Nephron progenitor cell (in vitro differentiated cells): ENCODE results near the gene CMTM6.

Source experiments
- DNase-seq: peaks from one replicate; pipeline ENCODE4 v3.0.0; 2021
- H3K27ac Mint-ChIP-seq: 2 replicates; pipeline ENCODE4 v1.8.0; 2021; ENCODE audit warnings: mild to moderate bottlenecking, moderate library complexity, mixed read lengths
- H3K27me3 Mint-ChIP-seq: 2 replicates; pipeline ENCODE4 v1.8.0; 2021; ENCODE audit warnings: mild to moderate bottlenecking, low read depth, mixed read lengths; ENCODE audit not compliant: poor library complexity
- H3K36me3 Mint-ChIP-seq: 2 replicates; pipeline ENCODE4 v1.8.0; 2021; ENCODE audit warnings: low read depth, mixed read lengths
- H3K4me1 Mint-ChIP-seq: 2 replicates; pipeline ENCODE4 v1.8.0; 2021; ENCODE audit warnings: mixed read lengths
- H3K4me3 Mint-ChIP-seq: 2 replicates; pipeline ENCODE4 v1.8.0; 2021; ENCODE audit warnings: mild to moderate bottlenecking, moderate library complexity, mixed read lengths
- H3K9me3 Mint-ChIP-seq: 2 replicates; pipeline ENCODE4 v1.8.0; 2021; ENCODE audit warnings: mild to moderate bottlenecking, moderate library complexity, mixed read lengths
- TF ChIP-seq, protein P1 (sequence below): fragments of 200-600 bp; sonication (generic); IDR thresholded peaks from 2 replicates; pipeline ENCODE4 v1.5.0; 2021; ENCODE audit warnings: antibody characterized with exemption

Gene CMTM6

GRCh38 chr3:32544894-32545293 lies 42.2 kb upstream of the CMTM6 start:
- Mint-ChIP-seq H3K27ac (peak overlapping the region; percentile 30), H3K27me3 (peaks cover 4% of the 10 kb centered on the region)
- TF ChIP-seq, protein P1, sequence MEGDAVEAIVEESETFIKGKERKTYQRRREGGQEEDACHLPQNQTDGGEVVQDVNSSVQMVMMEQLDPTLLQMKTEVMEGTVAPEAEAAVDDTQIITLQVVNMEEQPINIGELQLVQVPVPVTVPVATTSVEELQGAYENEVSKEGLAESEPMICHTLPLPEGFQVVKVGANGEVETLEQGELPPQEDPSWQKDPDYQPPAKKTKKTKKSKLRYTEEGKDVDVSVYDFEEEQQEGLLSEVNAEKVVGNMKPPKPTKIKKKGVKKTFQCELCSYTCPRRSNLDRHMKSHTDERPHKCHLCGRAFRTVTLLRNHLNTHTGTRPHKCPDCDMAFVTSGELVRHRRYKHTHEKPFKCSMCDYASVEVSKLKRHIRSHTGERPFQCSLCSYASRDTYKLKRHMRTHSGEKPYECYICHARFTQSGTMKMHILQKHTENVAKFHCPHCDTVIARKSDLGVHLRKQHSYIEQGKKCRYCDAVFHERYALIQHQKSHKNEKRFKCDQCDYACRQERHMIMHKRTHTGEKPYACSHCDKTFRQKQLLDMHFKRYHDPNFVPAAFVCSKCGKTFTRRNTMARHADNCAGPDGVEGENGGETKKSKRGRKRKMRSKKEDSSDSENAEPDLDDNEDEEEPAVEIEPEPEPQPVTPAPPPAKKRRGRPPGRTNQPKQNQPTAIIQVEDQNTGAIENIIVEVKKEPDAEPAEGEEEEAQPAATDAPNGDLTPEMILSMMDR: no peak

GRCh38 chr3:32542807-32543206 lies 40.2 kb upstream of the CMTM6 start:
- no peak overlapping the region for H3K4me3 Mint-ChIP-seq
- H3K36me3 Mint-ChIP-seq: peaks cover 64% of the 10 kb centered on the region
- H3K27me3 Mint-ChIP-seq: peaks cover 4% of the 10 kb centered on the region
- DNase-seq: no peak
- H3K4me1 Mint-ChIP-seq: peaks cover 5% of the 10 kb centered on the region
- no peak overlapping the region for H3K27ac Mint-ChIP-seq
- peaks cover 3% of the 10 kb centered on the region for H3K9me3 Mint-ChIP-seq
- TF ChIP-seq, protein P1: no peak

More at GRCh38 chr3:32544894-32545293, 42.2 kb upstream of the CMTM6 start:
- no peak overlapping the region for H3K4me3 Mint-ChIP-seq
- H3K4me1 Mint-ChIP-seq: peaks cover 9% of the 10 kb centered on the region
- peaks cover 59% of the 10 kb centered on the region for H3K36me3 Mint-ChIP-seq
- peaks cover 3% of the 10 kb centered on the region for H3K9me3 Mint-ChIP-seq
- no peak for DNase-seq

DNA sequence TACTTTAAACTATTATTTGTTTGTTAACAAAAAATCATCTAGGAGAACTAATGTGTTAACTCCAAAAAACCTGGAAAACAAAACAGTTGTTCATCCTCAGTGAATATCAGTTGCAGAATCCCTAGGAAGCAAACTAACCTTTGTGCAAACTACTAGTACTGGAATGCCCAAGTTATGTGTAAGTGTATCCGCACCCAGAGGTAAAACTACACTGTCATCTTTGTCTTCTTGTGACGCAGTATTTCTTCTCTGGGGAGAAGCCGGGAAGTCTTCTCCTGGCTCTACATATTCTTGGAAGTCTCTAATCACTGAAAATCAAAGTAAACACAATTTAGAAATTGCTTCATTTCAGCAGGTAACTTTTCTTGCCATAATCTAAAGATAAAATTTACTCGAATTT lies 38.2 kb upstream of the CMTM6 start:
- Mint-ChIP-seq H3K9me3 (no peaks in the 10 kb centered on the region), H3K27ac (no peak overlapping the region), H3K4me3 (no peak overlapping the region), H3K27me3 (peaks cover 4% of the 10 kb centered on the region), H3K4me1 (no peaks in the 10 kb centered on the region), H3K36me3 (peaks cover 63% of the 10 kb centered on the region)
- DNase-seq: no peak
- TF ChIP-seq, protein P1: no peak

- Mint-ChIP-seq H3K4me3 (no peak overlapping the region), H3K9me3 (no peaks in the 10 kb centered on the region), H3K4me1 (no peaks in the 10 kb centered on the region), H3K27ac (no peak overlapping the region), H3K27me3 (no peaks in the 10 kb centered on the region), H3K36me3 (peaks cover 77% of the 10 kb centered on the region)
- TF ChIP-seq, protein P1: no peak
- no peak for DNase-seq
These were observed 29.8 kb upstream of the CMTM6 start for GRCh38 chr3:32532434-32532833.

- TF ChIP-seq, protein P1: no peak
- peak overlapping the region; percentile 3 for H3K27ac Mint-ChIP-seq
- no peak overlapping the region for H3K4me3 Mint-ChIP-seq
These were observed 28.5 kb upstream of the CMTM6 start for GRCh38 chr3:32531010-32531647.

DNA sequence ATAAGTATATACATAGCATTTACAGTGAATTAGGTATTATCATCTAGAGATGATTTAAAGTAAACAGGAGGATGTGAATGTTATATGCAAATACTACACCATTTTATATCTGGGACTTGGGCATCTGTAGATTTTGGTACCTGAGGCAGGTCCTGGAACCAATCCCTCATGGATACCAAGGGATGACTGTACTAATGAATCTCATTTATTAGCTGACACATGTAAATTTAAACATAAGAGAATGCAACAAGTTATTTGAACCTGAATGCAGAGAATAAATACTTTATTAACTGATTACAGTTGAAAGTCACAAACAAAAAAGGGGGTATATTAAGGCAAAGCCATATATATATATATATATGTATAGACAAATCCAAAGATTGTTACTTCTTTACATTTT lies 23.1 kb upstream of the CMTM6 start:
- Mint-ChIP-seq H3K36me3 (peaks cover 86% of the 10 kb centered on the region), H3K4me3 (no peak overlapping the region), H3K27me3 (peaks cover 7% of the 10 kb centered on the region), H3K27ac (no peak overlapping the region), H3K4me1 (no peaks in the 10 kb centered on the region), H3K9me3 (peaks cover 6% of the 10 kb centered on the region)
- TF ChIP-seq, protein P1: no peak
- DNase-seq: no peak

More at GRCh38 chr3:32531010-32531647, 28.5 kb upstream of the CMTM6 start:
- Mint-ChIP-seq H3K4me1 (no peaks in the 10 kb centered on the region), H3K27me3 (no peaks in the 10 kb centered on the region), H3K36me3 (peaks cover 79% of the 10 kb centered on the region), H3K9me3 (no peaks in the 10 kb centered on the region)
- DNase-seq: no peak
